NT2/D1 (cell line): ENCODE data around the gene SLIT1.
"Not testable (repeated sequence)": the region's sequence is repeated elsewhere in the genome, so short reads cannot be mapped to it uniquely, and the experiment has no call there.

ENCODE experiments used
- DNase-seq: peaks from one replicate; pipeline ENCODE4 v3.0.0-alpha.2; 2011; ENCODE audit warnings: low read depth, low spot score
- H3K27me3 ChIP-seq: 2 replicates; pipeline ENCODE4 v1.6.0; 2011; ENCODE audit warnings: mild to moderate bottlenecking; ENCODE audit not compliant: insufficient read length, insufficient read depth
- H3K36me3 ChIP-seq: 2 replicates; pipeline ENCODE4 v1.6.1; 2011; ENCODE audit warnings: mild to moderate bottlenecking, low read length, mixed read lengths; ENCODE audit not compliant: insufficient read depth, insufficient read length
- H3K4me1 ChIP-seq: 2 replicates; pipeline ENCODE4 v1.5.1; 2011; ENCODE audit not compliant: insufficient read depth, insufficient read length
- H3K4me3 ChIP-seq: 2 replicates; pipeline ENCODE4 v1.5.1; 2011; ENCODE audit warnings: low read depth; ENCODE audit not compliant: insufficient read length
- H3K9ac ChIP-seq: 2 replicates; pipeline ENCODE4 v1.6.0; 2011; ENCODE audit warnings: low read depth; ENCODE audit not compliant: insufficient read length
- H3K9me3 ChIP-seq: 2 replicates; pipeline ENCODE4 v1.5.1; 2011; ENCODE audit warnings: mild to moderate bottlenecking, low read length; ENCODE audit not compliant: insufficient read depth
- SUZ12 ChIP-seq: IDR thresholded peaks from 2 replicates; pipeline ENCODE4 v1.6.1; 2011; ENCODE audit not compliant: insufficient read length, insufficient read depth; ENCODE audit errors: extremely low read depth
- YY1 ChIP-seq: IDR thresholded peaks from 2 replicates; pipeline ENCODE4 v1.6.1; 2011; ENCODE audit not compliant: insufficient read length, insufficient read depth
- ZNF274 ChIP-seq: IDR thresholded peaks from 2 replicates; pipeline ENCODE4 v1.6.1; 2011; ENCODE audit warnings: mild to moderate bottlenecking, low read depth, low read length

Gene SLIT1

GRCh38 chr10:97034958-97035769 is 150.6 kb downstream of the SLIT1 start:
- Histone ChIP-seq H3K27me3 (no peaks in the 10 kb centered on the region), H3K9ac (no peak overlapping the region), H3K4me3 (no peak overlapping the region), H3K36me3 (no peaks in the 10 kb centered on the region), H3K4me1 (peaks cover 15% of the 10 kb centered on the region), H3K9me3 (no peaks in the 10 kb centered on the region)
- DNase-seq, result no peak
- TF ChIP-seq SUZ12 (no peak), YY1 (no peak), ZNF274 (no peak)

GRCh38 chr10:97034301-97034700 is 151.5 kb downstream of the SLIT1 start:
- no peak for TF ChIP-seq YY1
- no peak for TF ChIP-seq ZNF274
- no peak for TF ChIP-seq SUZ12
- DNase-seq, result no peak
- Histone ChIP-seq H3K9ac (no peak overlapping the region), H3K4me1 (peaks cover 15% of the 10 kb centered on the region), H3K4me3 (no peak overlapping the region), H3K9me3 (no peaks in the 10 kb centered on the region), H3K36me3 (no peaks in the 10 kb centered on the region), H3K27me3 (no peaks in the 10 kb centered on the region)

GRCh38 chr10:97033841-97034240 is 151.9 kb downstream of the SLIT1 start:
- H3K9me3 ChIP-seq, DNase-seq, H3K9ac ChIP-seq, H3K36me3 ChIP-seq, H3K27me3 ChIP-seq, H3K4me3 ChIP-seq: not testable (repeated sequence)
- H3K4me1 ChIP-seq, result peaks cover 15% of the 10 kb centered on the region

- Histone ChIP-seq H3K9me3 (no peaks in the 10 kb centered on the region), H3K9ac (no peak overlapping the region), H3K36me3 (no peaks in the 10 kb centered on the region), H3K4me1 (peaks cover 15% of the 10 kb centered on the region), H3K27me3 (no peaks in the 10 kb centered on the region), H3K4me3 (no peak overlapping the region)
- TF ChIP-seq SUZ12, result no peak
- TF ChIP-seq YY1, result no peak
- no peak for DNase-seq
These were observed 153.1 kb downstream of the SLIT1 start for GRCh38 chr10:97032624-97033023.

- DNase-seq, result no peak
- TF ChIP-seq YY1 (no peak), ZNF274 (no peak), SUZ12 (no peak)
- H3K9me3 ChIP-seq, result no peaks in the 10 kb centered on the region
- H3K36me3 ChIP-seq, result no peaks in the 10 kb centered on the region
- no peaks in the 10 kb centered on the region for H3K27me3 ChIP-seq
- peaks cover 15% of the 10 kb centered on the region for H3K4me1 ChIP-seq
- no peak overlapping the region for H3K9ac ChIP-seq
- no peak overlapping the region for H3K4me3 ChIP-seq
These were observed 154.3 kb downstream of the SLIT1 start for GRCh38 chr10:97031459-97031858.

GRCh38 chr10:97030894-97031293 is 154.9 kb downstream of the SLIT1 start:
- Histone ChIP-seq H3K4me3 (no peak overlapping the region), H3K9me3 (no peaks in the 10 kb centered on the region), H3K27me3 (no peaks in the 10 kb centered on the region), H3K4me1 (peaks cover 13% of the 10 kb centered on the region), H3K36me3 (no peaks in the 10 kb centered on the region), H3K9ac (no peak overlapping the region)
- DNase-seq, result no peak
- TF ChIP-seq ZNF274 (no peak), YY1 (no peak), SUZ12 (no peak)

GRCh38 chr10:97029271-97029670 is 156.5 kb downstream of the SLIT1 start:
- H3K4me1 ChIP-seq, result peaks cover 8% of the 10 kb centered on the region
- no peak overlapping the region for H3K4me3 ChIP-seq
- DNase-seq, result no peak
- H3K9me3 ChIP-seq, result no peaks in the 10 kb centered on the region
- no peaks in the 10 kb centered on the region for H3K27me3 ChIP-seq
- H3K36me3 ChIP-seq, result no peaks in the 10 kb centered on the region
- no peak for TF ChIP-seq ZNF274
- no peak for TF ChIP-seq YY1
- TF ChIP-seq SUZ12, result no peak
- H3K9ac ChIP-seq, result no peak overlapping the region

- no peaks in the 10 kb centered on the region for H3K27me3 ChIP-seq
- H3K4me3 ChIP-seq, result no peak overlapping the region
- H3K9me3 ChIP-seq, result no peaks in the 10 kb centered on the region
- no peak for TF ChIP-seq ZNF274
- TF ChIP-seq YY1, result no peak
- no peak overlapping the region for H3K9ac ChIP-seq
- H3K36me3 ChIP-seq, result no peaks in the 10 kb centered on the region
- peaks cover 8% of the 10 kb centered on the region for H3K4me1 ChIP-seq
- DNase-seq, result no peak
These were observed 157.0 kb downstream of the SLIT1 start for GRCh38 chr10:97028832-97029178.
